K562 (cell line): ENCODE measurements around the gene PIP4K2A. TPM values are rescaled to one million over a fixed set of nuclear protein-coding genes. Genes with fewer than 3 reads are reported as not detected.

Experiments
- ARID4B ChIP-seq: sonication (generic); formaldehyde crosslinking; IDR thresholded peaks from 2 replicates; pipeline ENCODE4 v1.8.0; 2022; ENCODE audit warnings: mild to moderate bottlenecking, missing genetic modification reagents
- CHAMP1 ChIP-seq: fragments of 450-650 bp; IDR thresholded peaks from 2 replicates; pipeline ENCODE4 v1.6.1; 2016; ENCODE audit warnings: mild to moderate bottlenecking
- DPF2 ChIP-seq: fragments of 450-650 bp; IDR thresholded peaks from 2 replicates; pipeline ENCODE4 v1.6.1; 2016
- EGR1 ChIP-seq: fragments of 450-650 bp; conservative IDR thresholded peaks from 2 replicates; pipeline ENCODE4 v1.6.1; 2017; ENCODE audit warnings: mild to moderate bottlenecking
- HNRNPH1 ChIP-seq: fragments of 200-400 bp; formaldehyde crosslinking; optimal IDR thresholded peaks from 2 replicates; pipeline ENCODE3; 2017; ENCODE audit warnings: low read depth, mild to moderate bottlenecking, low read length, moderate library complexity
- HNRNPK ChIP-seq: fragments of 200-400 bp; formaldehyde crosslinking; IDR thresholded peaks from one replicate; pipeline ENCODE4 v1.6.1; 2018; ENCODE audit warnings: mild to moderate bottlenecking, low read depth, low read length; ENCODE audit not compliant: poor library complexity, severe bottlenecking
- HNRNPL ChIP-seq: fragments of 200-400 bp; formaldehyde crosslinking; IDR thresholded peaks from 2 replicates; pipeline ENCODE4 v1.6.1; 2017; ENCODE audit warnings: low read depth, mild to moderate bottlenecking, low read length
- HOXB6 ChIP-seq: fragments of 250-450 bp; sonication (Bioruptor Pico); IDR thresholded peaks from 2 replicates; pipeline ENCODE4 v1.5.1; 2022; ENCODE audit warnings: mild to moderate bottlenecking, borderline replicate concordance
- KDM4B ChIP-seq, 2 experiments: fragments of 450-650 bp in 1 of 2; sonication (generic) in 1 of 2; IDR thresholded peaks; 2 replicates each; pipeline ENCODE4 v1.6.1; 2016 to 2017; ENCODE audit warnings: borderline replicate concordance in 2 of 2, antibody characterized with exemption in 1 of 2, low read depth in 1 of 2, mild to moderate bottlenecking in 1 of 2
- MCM2 ChIP-seq: fragments of 450-650 bp; IDR thresholded peaks from 2 replicates; pipeline ENCODE4 v1.6.1; 2017; ENCODE audit warnings: low read depth, mild to moderate bottlenecking
- MEF2A ChIP-seq: IDR thresholded peaks from 2 replicates; pipeline ENCODE4 v1.6.1; 2011; ENCODE audit warnings: low read depth, mild to moderate bottlenecking, low read length, moderate library complexity; ENCODE audit not compliant: control insufficient read depth
- MIER1 ChIP-seq: fragments of 450-650 bp; IDR thresholded peaks from 2 replicates; pipeline ENCODE4 v1.6.1; 2016; ENCODE audit warnings: antibody characterized with exemption, mild to moderate bottlenecking, low read depth
- NFIX ChIP-seq: fragments of 250-450 bp; sonication (Bioruptor Pico); IDR thresholded peaks from 2 replicates; pipeline ENCODE4 v1.4.0; 2020; ENCODE audit warnings: low read depth, mild to moderate bottlenecking, moderate library complexity
- RNF2 ChIP-seq: sonication (generic); IDR thresholded peaks from 2 replicates; pipeline ENCODE4 v1.6.1; 2016
- SMC3 ChIP-seq: conservative IDR thresholded peaks from 2 replicates; pipeline ENCODE4 v1.6.1; 2011; ENCODE audit warnings: low read depth, low read length, improper control_type of control experiment; ENCODE audit not compliant: insufficient read depth
- ZBTB43 ChIP-seq: sonication (generic); formaldehyde crosslinking; IDR thresholded peaks from 2 replicates; pipeline ENCODE4 v1.8.0; 2023; ENCODE audit warnings: mild to moderate bottlenecking, missing genetic modification reagents
- ZC3H11A ChIP-seq: IDR thresholded peaks from 2 replicates; pipeline ENCODE4 v1.6.1; 2012; ENCODE audit warnings: low read depth, low read length, improper control_type of control experiment
- ZC3H4 ChIP-seq: sonication (generic); formaldehyde crosslinking; IDR thresholded peaks from 2 replicates; pipeline ENCODE4 v1.9.0; 2021; ENCODE audit warnings: missing genetic modification reagents, borderline replicate concordance
- ZNF133 ChIP-seq: fragments of 250-450 bp; sonication (Bioruptor Pico); IDR thresholded peaks from 2 replicates; pipeline ENCODE4 v1.4.0; 2020; ENCODE audit warnings: mild to moderate bottlenecking
- ZNF253 ChIP-seq: fragments of 250-450 bp; sonication (Bioruptor Pico); conservative IDR thresholded peaks from 2 replicates; pipeline ENCODE4 v1.6.1; 2021; ENCODE audit warnings: mild to moderate bottlenecking
- ZNF551 ChIP-seq: fragments of 250-450 bp; sonication (Bioruptor Pico); IDR thresholded peaks from 2 replicates; pipeline ENCODE4 v1.5.0; 2021; ENCODE audit warnings: mild to moderate bottlenecking, moderate library complexity
- ZNF695 ChIP-seq: fragments of 450-650 bp; formaldehyde crosslinking; IDR thresholded peaks from 2 replicates; pipeline ENCODE4 v1.4.0; 2020; ENCODE audit warnings: mild to moderate bottlenecking, moderate library complexity
- ZSCAN32 ChIP-seq: fragments of 450-650 bp; formaldehyde crosslinking; IDR thresholded peaks from 2 replicates; pipeline ENCODE4 v1.4.0; 2020; ENCODE audit warnings: mild to moderate bottlenecking, moderate library complexity
- polyA plus RNA-seq, 8 experiments: library from polyadenylated mRNA; depleted of rRNA in 4 of 8; stranded (reverse) in 5 of 8; unstranded in 3 of 8; fragments of >200 nt; fragmentation: Nextera tagmentation in 2 of 8; fragmentation: Illumina TruSeq in 1 of 8; extraction: Ambion mirVana in 2 of 8; extraction: Trizol in 1 of 8; gene quantifications; 2 replicates each; pipeline versions ENCODE4 v1.2.1 to v1.2.3, GENCODE V29; 2011 to 2014; ENCODE audit warnings: inconsistent platforms in 1 of 8, missing spikeins in 1 of 8
- total RNA-seq, 7 experiments: library from RNA; depleted of rRNA in 6 of 7; stranded (reverse); fragments of >200 nt in 6 of 7; fragmentation: Illumina TruSeq in 2 of 7; extraction: Trizol in 2 of 7; gene quantifications; 2 replicates each; pipeline versions ENCODE4 v1.2.1 to v1.2.3, GENCODE V29; 2011 to 2021; ENCODE audit warnings: low replicate concordance in 1 of 7

PIP4K2A gene
- total and polyA plus RNA-seq, 9 of the 15 experiments (the other 6 are each of a cell fraction or from before 2014, with no cell fraction given), result 35.6 to 117 (median 71.9) TPM

- TF ChIP-seq ZNF551 (CRISPR knock-in tag) (no peak), ZBTB43 (CRISPR knock-in tag) (no peak), ZNF133 (CRISPR knock-in tag) (no peak), EGR1 (no peak), KDM4B (IDR thresholded peaks at IDR 0.05; ENCODE audit: borderline replicate concordance in 2 of 2, low read depth in 1 of 2) (no peak), MEF2A (no peak), MIER1 (no peak), NFIX (CRISPR knock-in tag) (no peak), HNRNPK (no peak), HNRNPL (no peak), ZC3H4 (CRISPR knock-in tag) (no peak), ZNF253 (CRISPR knock-in tag) (no peak), HOXB6 (CRISPR knock-in tag) (no peak), ZC3H11A (no peak), ZNF695 (no peak), CHAMP1 (peak; percentile 73; the same call in 1 of the 2 replicates), SMC3 (no peak), HNRNPH1 (no peak), MCM2 (no peak), ZSCAN32 (CRISPR knock-in tag) (no peak), DPF2 (peak; percentile 78), ARID4B (CRISPR knock-in tag) (no peak), RNF2 (no peak)
Measured at GRCh38 chr10:22631646-22632278, 82.6 kb downstream of the PIP4K2A start (continued).
